HepG2 (cell line): Measurements from ENCODE around the gene MARK4. TPM values are rescaled to one million over a fixed set of nuclear protein-coding genes. Genes with fewer than 3 reads are reported as not detected.

Source experiments
- ATAC-seq: fragments of 200-7000 bp; cut with Tn5 transposase; 3 replicates; pipeline ENCODE4 v1.9.1; 2020; ENCODE audit warnings: mild to moderate bottlenecking, moderate library complexity
- BruUV-seq: library from RNA; stranded (reverse); fragments of 400-500 nt; replicated peaks from 2 replicates; lab custom pipeline; 2021; lab: Mats Ljungman, UMichigan
- CTCF ChIA-PET: fragments of 300-600 bp; formaldehyde crosslinking; extraction: SDS; loops from one replicate; lab custom pipeline; 2021; ENCODE audit warnings: low total read pairs, inconsistent platforms, low intra/inter-chr PET ratio; lab: Yijun Ruan, JAX
- POLR2A ChIA-PET: fragments of 350-600 bp; sonication (Branson Sonifier 250); formaldehyde crosslinking; loops from one replicate; lab custom pipeline; 2020; ENCODE audit warnings: antibody characterized with exemption, inconsistent platforms; lab: Yijun Ruan, JAX
- DNase-seq: peaks from one replicate; pipeline ENCODE4 v3.0.0-alpha.2; 2015; ENCODE audit warnings: low spot score
- FAIRE-seq: peaks from 3 replicates; lab custom pipeline; 2011; peaks lifted over from hg19 to GRCh38; lab: Jason Lieb, UNC
- H2AFZ ChIP-seq: one replicate; pipeline ENCODE4 v1.6.1; 2011; ENCODE audit warnings: low read length, inconsistent platforms
- H3K27ac ChIP-seq: fragments of 300-600 bp; 3 replicates; pipeline ENCODE4 v1.8.0; 2011; ENCODE audit warnings: mixed run types, mild to moderate bottlenecking, mixed read lengths, low read length, inconsistent platforms; ENCODE audit not compliant: insufficient read depth; ENCODE audit errors: extremely low read length
- H3K27me3 ChIP-seq, 2 experiments: fragments of 200-600 bp in 1 of 2; 2 replicates in 1 of 2; 3 replicates in 1 of 2; pipeline versions ENCODE4 v1.6.0 to v1.8.0; 2011; ENCODE audit warnings: low read length in 2 of 2, mild to moderate bottlenecking in 2 of 2, moderate library complexity in 2 of 2, inconsistent platforms in 1 of 2; ENCODE audit not compliant: insufficient read depth in 2 of 2, control insufficient read depth in 1 of 2
- H3K36me3 ChIP-seq, 2 experiments: fragments of 200-600 bp in 1 of 2; replicated peaks in 1 of 2; 2 replicates in 1 of 2; 3 replicates in 1 of 2; pipeline versions ENCODE4 v1.5.1 to v1.8.0; 2011; ENCODE audit warnings: low read length in 2 of 2, inconsistent platforms in 1 of 2; ENCODE audit not compliant: insufficient read depth in 2 of 2, control insufficient read depth in 1 of 2
- H3K4me1 ChIP-seq: 2 replicates; pipeline ENCODE4 v1.5.1; 2012; ENCODE audit warnings: low read length, inconsistent platforms; ENCODE audit not compliant: insufficient read depth
- H3K4me2 ChIP-seq: 2 replicates; pipeline ENCODE4 v1.6.0; 2011; ENCODE audit warnings: low read depth, low read length, inconsistent platforms
- H3K4me3 ChIP-seq, 3 experiments: fragments of 200-600 bp in 1 of 3; sonication (generic), shearing (Covaris generic) in 1 of 3; replicated peaks in 1 of 3; 2 replicates each; pipeline ENCODE4 v1.5.1; 2011 to 2016; ENCODE audit warnings: low read length in 3 of 3, inconsistent platforms in 2 of 3, low read depth in 2 of 3, mild to moderate bottlenecking in 2 of 3, control low read depth in 1 of 3, mixed read lengths in 1 of 3; ENCODE audit not compliant: insufficient read depth in 1 of 3
- H3K79me2 ChIP-seq: one replicate; pipeline ENCODE4 v1.6.1; 2011; ENCODE audit warnings: low read length, inconsistent platforms; ENCODE audit not compliant: insufficient read depth
- H3K9ac ChIP-seq: 2 replicates; pipeline ENCODE4 v1.6.0; 2011; ENCODE audit warnings: mild to moderate bottlenecking, low read depth, low read length, inconsistent platforms; ENCODE audit not compliant: insufficient read depth
- H3K9me3 ChIP-seq: 2 replicates; pipeline ENCODE4 v1.5.1; 2012; ENCODE audit warnings: mild to moderate bottlenecking, low read length
- H4K20me1 ChIP-seq: 2 replicates; pipeline ENCODE4 v1.6.0; 2011; ENCODE audit warnings: inconsistent platforms, mild to moderate bottlenecking, low read length, moderate library complexity; ENCODE audit not compliant: insufficient read depth
- AGO1 ChIP-seq: fragments of 200-400 bp; formaldehyde crosslinking; IDR thresholded peaks from 2 replicates; pipeline ENCODE4 v1.6.1; 2017; ENCODE audit warnings: mild to moderate bottlenecking, low read depth, low read length, moderate library complexity; ENCODE audit not compliant: poor library complexity, severe bottlenecking
- AHR ChIP-seq: IDR thresholded peaks from 2 replicates; pipeline ENCODE4 v1.6.1; 2018; ENCODE audit warnings: missing genetic modification reagents, missing compliant biosample characterization
- KIAA2018 ChIP-seq: sonication (generic); formaldehyde crosslinking; IDR thresholded peaks from 2 replicates; pipeline ENCODE4 v1.5.0; 2020; ENCODE audit warnings: mild to moderate bottlenecking, missing genetic modification reagents, borderline replicate concordance
- REL ChIP-seq: sonication (generic); formaldehyde crosslinking; conservative IDR thresholded peaks from 2 replicates; pipeline ENCODE4 v1.8.0; 2022; ENCODE audit warnings: mild to moderate bottlenecking, missing genetic modification reagents, moderate library complexity
- ZBTB10 ChIP-seq: sonication (generic); formaldehyde crosslinking; IDR thresholded peaks from 2 replicates; pipeline ENCODE4 v1.4.0; 2020; ENCODE audit warnings: missing genetic modification reagents, borderline replicate concordance
- ZFP36 ChIP-seq: fragments of 150-350 bp; IDR thresholded peaks from 2 replicates; pipeline ENCODE4 v1.6.1; 2018; ENCODE audit warnings: borderline replicate concordance, low read length, low read depth; ENCODE audit not compliant: partially characterized antibody
- ZGPAT ChIP-seq: IDR thresholded peaks from 2 replicates; pipeline ENCODE4 v1.6.1; 2016; ENCODE audit warnings: mild to moderate bottlenecking
- ZNF3 ChIP-seq: IDR thresholded peaks from 2 replicates; pipeline ENCODE4 v1.7.0; 2017; ENCODE audit warnings: inconsistent platforms
- ZNF7 ChIP-seq: IDR thresholded peaks from 2 replicates; pipeline ENCODE4 v1.6.1; 2016; ENCODE audit warnings: missing biosample characterization, missing genetic modification reagents
- ZNF768 ChIP-seq: sonication (generic); formaldehyde crosslinking; IDR thresholded peaks from 2 replicates; pipeline ENCODE4 v1.4.0; 2020; ENCODE audit warnings: missing genetic modification reagents
- WGBS: methylation state at CpG from one replicate; pipeline ENCODE4 v1.1.6; 2017; ENCODE audit warnings: low lambda C conversion rate; 5-methylcytosine and 5-hydroxymethylcytosine counted together
- in situ Hi-C: cut with HindIII; loops from 2 replicates; pipeline ENCODE4 v1.10.0; 2017; ENCODE audit warnings: low pct_unique_long_range_greater_than_20kb; ENCODE audit not compliant: extremely low pct_ligation_motif_present
- intact Hi-C: fragments of 100-400 bp; cut with micrococcal nuclease; formaldehyde crosslinking; loops from one replicate; pipeline ENCODE4 v1.10.0; 2022; ENCODE audit not compliant: unreplicated experiment
- polyA plus RNA-seq, 8 experiments: library from polyadenylated mRNA; depleted of rRNA in 3 of 8; stranded (reverse) in 7 of 8; unstranded in 1 of 8; fragments of >200 nt; fragmentation: Illumina TruSeq in 4 of 8; extraction: Trizol in 4 of 8; gene quantifications; 2 replicates each; pipeline versions ENCODE4 v1.2.1 to v1.2.3, GENCODE V29; 2011 to 2016; ENCODE audit warnings: low read depth in 4 of 8, missing spikeins in 1 of 8, mixed read lengths in 1 of 8; ENCODE audit not compliant: insufficient read depth in 1 of 8
- total RNA-seq, 5 experiments: library from RNA; depleted of rRNA; stranded (reverse); fragments of >200 nt; fragmentation: Illumina TruSeq; extraction: Trizol; gene quantifications; 2 replicates each; pipeline ENCODE4 v1.2.3, GENCODE V29; 2016; ENCODE audit warnings: low read depth in 1 of 5

The MARK4 gene
- total and polyA plus RNA-seq, 2 of the 13 experiments (the other 11 are each of a cell fraction or from before 2014, with no cell fraction given): 7.0 to 12.2 TPM

- no peak for FAIRE-seq
- Histone ChIP-seq H3K9ac (no peak overlapping the region), H3K79me2 (no peaks in the 10 kb centered on the region), H3K27me3 (peaks cover 2 to 30% of the 10 kb centered on the region in 2 experiments; a peak in 3 of 5 replicates), H3K36me3 (no peaks in the 10 kb centered on the region), H4K20me1 (no peaks in the 10 kb centered on the region), H3K4me3 (no peak overlapping the region), H3K4me2 (no peak overlapping the region), H3K4me1 (peaks cover 44% of the 10 kb centered on the region), H2AFZ (no peak overlapping the region), H3K9me3 (no peaks in the 10 kb centered on the region), H3K27ac (no peak overlapping the region)
- 47% methylated on average over 12 of the region's 13 CpGs for WGBS
- POLR2A ChIA-PET: no interaction called here
- ATAC-seq: no peak
- BruUV-seq: no TSS peak
- in situ Hi-C loops: no loop called here
- CTCF ChIA-PET: no interaction called here
- intact Hi-C loops: loop anchor here (2.0 kb wide), 1 partner anchor 55 kb away; no protein-coding TSS in a partner anchor
- no peak for DNase-seq
- no peak for TF ChIP-seq REL (CRISPR knock-in tag)
- TF ChIP-seq ZNF7: no peak
- no peak for TF ChIP-seq AGO1
- TF ChIP-seq ZGPAT (CRISPR knock-in tag): no peak
- TF ChIP-seq ZBTB10 (CRISPR knock-in tag): no peak
- no peak for TF ChIP-seq AHR (CRISPR knock-in tag)
- peak; percentile 28 for TF ChIP-seq ZFP36
- peak; percentile 91 for TF ChIP-seq ZNF768 (CRISPR knock-in tag)
- TF ChIP-seq KIAA2018 (CRISPR knock-in tag): no peak
- no peak for TF ChIP-seq ZNF3 (CRISPR knock-in tag)
Observed at GRCh38 chr19:45327404-45328143, 76.5 kb downstream of the MARK4 start.
